IgD-negative memory B cell (primary cell): ENCODE measurements around the gene NT5C3A. TPM values are rescaled to one million over a fixed set of nuclear protein-coding genes. Genes with fewer than 3 reads are reported as not detected.
A peak's percentile ranks its signal among the peaks of the same experiment; 100 is the strongest.

Experiments used
- H3K27ac Mint-ChIP-seq, 3 donors: one replicate each; pipeline ENCODE4 v1.8.0; 2020 to 2022; ENCODE audit warnings: mild to moderate bottlenecking in 3 of 3, mixed read lengths in 3 of 3, moderate library complexity in 1 of 3
- H3K27me3 Mint-ChIP-seq: one replicate; pipeline ENCODE4 v1.8.0; 2021; ENCODE audit warnings: mixed read lengths
- H3K36me3 Mint-ChIP-seq: one replicate; pipeline ENCODE4 v1.8.0; 2020; ENCODE audit warnings: mild to moderate bottlenecking, mixed read lengths
- H3K4me1 Mint-ChIP-seq, 3 donors: one replicate each; pipeline ENCODE4 v1.8.0; 2020 to 2022; ENCODE audit warnings: mixed read lengths in 3 of 3, mild to moderate bottlenecking in 1 of 3
- H3K4me3 Mint-ChIP-seq, 4 donors: one replicate each; pipeline ENCODE4 v1.8.0; 2020 to 2022; ENCODE audit warnings: mild to moderate bottlenecking in 4 of 4, mixed read lengths in 4 of 4, moderate library complexity in 3 of 4
- H3K9me3 Mint-ChIP-seq, 3 donors: one replicate each; pipeline ENCODE4 v1.8.0; 2020 to 2021; ENCODE audit warnings: mixed read lengths in 3 of 3, mild to moderate bottlenecking in 1 of 3
- polyA plus RNA-seq: library from polyadenylated mRNA; unstranded; fragments of 300-500 nt; fragmentation: Illumina TruSeq; gene quantifications from one replicate; pipeline ENCODE4 v1.2.3, GENCODE V29; 2021

The NT5C3A gene
- polyA plus RNA-seq, 1 donor from 2014 or later = 67.5 TPM

- H3K27ac Mint-ChIP-seq = peak overlapping the region in 1 of 3 donors; percentile 87
- H3K4me1 Mint-ChIP-seq = peaks cover 2 to 14% (median 8%) of the 10 kb centered on the region in 3 donors
- H3K4me3 Mint-ChIP-seq = no peak overlapping the region
- H3K36me3 Mint-ChIP-seq = peaks cover 2% of the 10 kb centered on the region
- no peaks in the 10 kb centered on the region for H3K27me3 Mint-ChIP-seq
- H3K9me3 Mint-ChIP-seq = peaks cover 0 to 3% (median 0%) of the 10 kb centered on the region in 3 donors
Measured at GRCh38 chr7:33089142-33089541, 26.6 kb upstream of the NT5C3A start.

DNA sequence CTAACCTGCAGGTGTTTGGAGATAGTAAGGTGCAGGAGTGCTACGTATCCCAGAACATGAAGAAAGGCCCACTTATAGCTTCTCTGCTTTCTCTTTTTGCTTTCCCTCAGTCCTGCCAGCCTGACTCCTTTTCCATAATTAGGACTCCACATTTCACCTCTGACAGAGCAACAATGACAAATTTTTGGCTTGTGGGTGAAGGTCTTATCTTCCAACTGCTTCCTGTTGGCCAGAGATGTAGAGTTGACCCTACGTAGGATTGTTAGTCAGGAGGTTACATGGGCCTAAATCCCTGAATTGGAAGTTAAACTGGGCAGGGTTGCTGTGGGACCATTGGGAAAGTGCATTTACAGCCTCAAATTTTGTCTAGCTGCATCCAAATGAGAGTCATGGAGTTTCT is 25.3 kb upstream of the NT5C3A start:
- Mint-ChIP-seq H3K27ac (no peak overlapping the region), H3K9me3 (peaks cover 0 to 3% (median 0%) of the 10 kb centered on the region in 3 donors), H3K4me3 (no peak overlapping the region)

DNA sequence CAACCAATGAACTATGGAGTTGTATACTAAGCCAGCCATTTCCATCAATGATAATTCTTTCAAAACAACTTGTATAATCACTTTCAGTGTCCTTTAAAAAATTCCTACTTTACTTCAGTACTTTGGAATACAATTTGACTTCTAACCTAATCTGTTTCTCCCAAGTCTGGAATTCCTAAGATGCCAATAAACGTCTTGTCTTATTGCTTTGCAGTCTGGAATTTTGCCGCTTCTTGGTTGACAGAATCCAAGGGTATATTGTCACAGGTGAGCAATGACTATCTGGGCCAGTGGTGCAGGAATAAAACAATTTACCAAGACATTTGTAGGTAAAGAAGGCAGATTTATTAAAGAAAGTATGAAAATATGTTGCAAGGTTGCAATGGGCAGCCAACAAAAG is 24.8 kb upstream of the NT5C3A start:
- H3K36me3 Mint-ChIP-seq = peaks cover 2% of the 10 kb centered on the region
- H3K4me3 Mint-ChIP-seq = no peak overlapping the region
- peaks cover 0 to 3% (median 0%) of the 10 kb centered on the region in 3 donors for H3K9me3 Mint-ChIP-seq
- H3K27me3 Mint-ChIP-seq = no peaks in the 10 kb centered on the region
- no peak overlapping the region for H3K27ac Mint-ChIP-seq
- peaks cover 2 to 9% (median 8%) of the 10 kb centered on the region in 3 donors for H3K4me1 Mint-ChIP-seq

More for the DNA sequence above, 25.3 kb upstream of the NT5C3A start:
- Mint-ChIP-seq H3K27me3 (no peaks in the 10 kb centered on the region), H3K36me3 (peaks cover 2% of the 10 kb centered on the region), H3K4me1 (peaks cover 2 to 13% (median 8%) of the 10 kb centered on the region in 3 donors)

DNA sequence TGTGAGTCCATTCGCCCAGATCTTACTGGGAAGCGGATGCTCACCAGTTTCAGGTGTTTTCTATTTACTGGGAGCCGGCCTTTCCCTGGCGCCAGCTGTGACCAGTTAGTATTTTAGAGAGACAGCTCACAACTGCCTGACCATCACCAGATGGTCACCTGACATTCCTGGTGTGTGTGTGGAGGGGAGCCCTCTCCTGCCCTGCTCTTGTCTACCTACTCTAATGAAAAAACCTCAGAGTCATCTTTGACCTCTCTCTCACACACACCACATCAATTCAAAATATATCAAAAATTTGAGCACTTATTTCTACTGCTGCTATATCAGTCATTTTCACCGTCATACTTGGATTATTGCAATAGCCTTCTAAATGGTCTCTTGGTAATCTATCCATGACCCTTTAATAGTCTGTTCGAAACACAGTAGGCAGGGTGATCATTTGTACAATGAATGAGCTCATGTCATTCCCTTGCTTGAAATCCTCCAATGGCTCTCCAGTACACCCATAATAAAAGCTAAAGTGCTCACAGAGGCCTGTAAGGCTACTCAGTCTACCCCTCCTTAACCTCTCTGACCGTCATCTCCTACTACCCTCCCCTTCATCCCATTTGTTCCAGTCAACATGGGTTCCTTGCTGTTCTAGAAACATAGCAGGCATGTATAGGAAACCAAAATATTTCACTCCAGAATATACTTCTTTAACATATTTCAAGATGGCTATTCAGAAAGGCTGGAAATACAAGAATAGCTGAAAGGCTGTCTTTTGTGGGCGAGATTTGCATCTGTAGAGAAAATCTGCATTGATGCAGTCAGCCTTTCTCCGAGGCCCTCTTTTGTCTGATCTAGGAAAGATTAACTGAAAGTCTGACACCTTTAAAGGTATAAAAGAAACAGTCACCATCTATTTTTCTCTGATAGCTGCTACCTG is 17.5 kb upstream of the NT5C3A start:
- no peaks in the 10 kb centered on the region for H3K36me3 Mint-ChIP-seq
- no peak overlapping the region for H3K27ac Mint-ChIP-seq
- H3K4me1 Mint-ChIP-seq = peaks cover 0 to 3% (median 0%) of the 10 kb centered on the region in 3 donors
- no peaks in the 10 kb centered on the region for H3K9me3 Mint-ChIP-seq
- no peak overlapping the region for H3K4me3 Mint-ChIP-seq
- peaks cover 3% of the 10 kb centered on the region for H3K27me3 Mint-ChIP-seq

GRCh38 chr7:33079096-33079495 is 16.5 kb upstream of the NT5C3A start:
- no peak overlapping the region for H3K4me3 Mint-ChIP-seq
- no peak overlapping the region for H3K27ac Mint-ChIP-seq
- no peaks in the 10 kb centered on the region for H3K36me3 Mint-ChIP-seq
- H3K9me3 Mint-ChIP-seq = no peaks in the 10 kb centered on the region
- peaks cover 3% of the 10 kb centered on the region for H3K27me3 Mint-ChIP-seq
- peaks cover 0 to 3% (median 0%) of the 10 kb centered on the region in 3 donors for H3K4me1 Mint-ChIP-seq

- Mint-ChIP-seq H3K4me1 (peaks cover 0 to 3% (median 0%) of the 10 kb centered on the region in 3 donors), H3K36me3 (no peaks in the 10 kb centered on the region), H3K27me3 (peaks cover 12% of the 10 kb centered on the region), H3K27ac (no peak overlapping the region), H3K9me3 (peaks cover 0 to 5% (median 0%) of the 10 kb centered on the region in 3 donors), H3K4me3 (no peak overlapping the region)
Measured at GRCh38 chr7:33076737-33077136, 14.2 kb upstream of the NT5C3A start.

DNA sequence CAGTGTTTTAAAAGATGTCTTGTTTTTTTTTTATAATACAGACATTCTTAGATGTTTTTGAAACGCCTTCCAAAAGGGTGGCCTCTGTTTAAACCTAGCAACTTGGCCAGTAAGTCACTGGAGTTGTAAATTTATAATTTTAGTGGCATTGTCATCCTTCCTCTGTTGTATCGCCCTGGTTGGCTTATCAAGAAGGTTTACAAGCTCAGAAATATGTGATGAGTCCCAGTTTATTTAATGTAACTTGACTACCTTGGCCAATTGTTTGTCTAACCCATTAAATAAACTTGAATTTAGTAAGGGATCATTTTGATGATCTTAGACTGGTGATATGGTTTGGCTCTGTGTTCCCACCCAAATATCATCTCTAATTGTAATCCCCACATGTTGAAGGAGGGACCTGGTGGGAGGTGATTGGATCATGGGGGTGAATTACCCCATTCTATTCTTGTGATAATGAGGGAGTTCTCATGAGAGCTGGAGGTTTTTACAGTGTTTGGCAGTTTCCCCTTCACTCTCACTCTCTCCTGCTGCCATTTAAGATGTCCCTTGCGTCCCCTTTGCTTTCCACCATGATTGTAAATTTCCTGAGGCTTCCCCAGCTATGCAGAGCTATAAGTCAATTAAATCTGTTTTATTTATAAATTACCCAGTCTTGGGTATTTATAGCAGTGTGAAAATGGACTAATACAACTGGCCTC is 13.4 kb upstream of the NT5C3A start:
- peaks cover 12% of the 10 kb centered on the region for H3K27me3 Mint-ChIP-seq
- peaks cover 0 to 3% (median 0%) of the 10 kb centered on the region in 3 donors for H3K4me1 Mint-ChIP-seq

GRCh38 chr7:33073243-33073642 is 10.7 kb upstream of the NT5C3A start:
- Mint-ChIP-seq H3K27ac (no peak overlapping the region), H3K4me1 (peaks cover 0 to 3% (median 0%) of the 10 kb centered on the region in 3 donors), H3K4me3 (no peak overlapping the region), H3K36me3 (no peaks in the 10 kb centered on the region), H3K9me3 (peaks cover 2 to 18% (median 13%) of the 10 kb centered on the region in 3 donors), H3K27me3 (peaks cover 11% of the 10 kb centered on the region)

More for the DNA sequence above, 13.4 kb upstream of the NT5C3A start:
- Mint-ChIP-seq H3K9me3 (peaks cover 0 to 13% (median 4%) of the 10 kb centered on the region in 3 donors), H3K4me3 (no peak overlapping the region), H3K27ac (no peak overlapping the region), H3K36me3 (no peaks in the 10 kb centered on the region)

DNA sequence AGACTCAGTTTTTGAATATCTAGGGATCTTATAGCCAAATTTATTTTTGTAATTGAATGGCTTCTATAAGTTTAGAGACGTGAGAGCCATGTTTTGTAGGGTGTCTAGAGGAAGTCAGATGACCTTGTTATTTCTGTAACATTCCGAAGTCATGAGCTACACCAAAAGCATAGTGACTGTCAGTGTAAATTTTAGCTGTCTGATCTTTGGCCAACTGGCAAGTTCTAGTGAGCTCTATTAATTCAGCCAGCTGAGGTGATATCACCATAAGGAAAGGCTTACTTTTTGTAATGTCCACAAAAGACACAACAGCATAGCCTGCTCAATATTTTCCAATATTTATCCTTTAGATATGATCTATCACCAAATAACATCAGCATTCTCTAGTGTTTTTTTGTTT is 9.9 kb upstream of the NT5C3A start:
- Mint-ChIP-seq H3K4me3 (no peak overlapping the region), H3K27ac (no peak overlapping the region), H3K9me3 (peaks cover 2 to 18% (median 13%) of the 10 kb centered on the region in 3 donors), H3K36me3 (no peaks in the 10 kb centered on the region), H3K27me3 (peaks cover 11% of the 10 kb centered on the region), H3K4me1 (peaks cover 0 to 3% (median 0%) of the 10 kb centered on the region in 3 donors)

GRCh38 chr7:33070831-33071230 is 8.3 kb upstream of the NT5C3A start:
- Mint-ChIP-seq H3K4me3 (no peak overlapping the region), H3K36me3 (no peaks in the 10 kb centered on the region), H3K27me3 (peaks cover 11% of the 10 kb centered on the region), H3K4me1 (peaks cover 0 to under 1% (median 0%) of the 10 kb centered on the region in 3 donors), H3K9me3 (peaks cover 5 to 27% (median 20%) of the 10 kb centered on the region in 3 donors), H3K27ac (no peak overlapping the region)

DNA sequence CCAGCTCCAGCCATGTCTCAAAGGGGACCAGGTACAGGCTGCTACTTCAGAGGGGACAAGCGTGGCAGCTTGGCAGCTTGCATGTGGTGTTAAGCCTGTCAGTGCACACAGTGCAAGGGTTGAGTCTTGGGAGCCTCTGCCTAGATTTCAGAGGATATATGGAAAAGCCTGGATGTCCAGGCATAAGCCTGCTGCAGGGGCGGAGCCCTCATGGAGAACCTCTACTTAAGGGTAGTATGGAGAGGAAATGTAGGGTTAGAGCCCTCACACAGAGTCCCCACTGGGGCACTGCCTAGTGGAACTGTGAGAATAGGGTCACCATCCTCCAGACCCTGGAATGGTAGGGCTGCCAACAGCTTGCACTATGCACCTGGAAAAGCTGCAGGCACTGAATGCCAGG is 7.7 kb upstream of the NT5C3A start:
- Mint-ChIP-seq H3K36me3 (no peaks in the 10 kb centered on the region), H3K4me3 (no peak overlapping the region), H3K9me3 (peaks cover 6 to 28% (median 22%) of the 10 kb centered on the region in 3 donors), H3K4me1 (peaks cover 0 to 2% (median 0%) of the 10 kb centered on the region in 3 donors), H3K27me3 (peaks cover 9% of the 10 kb centered on the region), H3K27ac (no peak overlapping the region)

DNA sequence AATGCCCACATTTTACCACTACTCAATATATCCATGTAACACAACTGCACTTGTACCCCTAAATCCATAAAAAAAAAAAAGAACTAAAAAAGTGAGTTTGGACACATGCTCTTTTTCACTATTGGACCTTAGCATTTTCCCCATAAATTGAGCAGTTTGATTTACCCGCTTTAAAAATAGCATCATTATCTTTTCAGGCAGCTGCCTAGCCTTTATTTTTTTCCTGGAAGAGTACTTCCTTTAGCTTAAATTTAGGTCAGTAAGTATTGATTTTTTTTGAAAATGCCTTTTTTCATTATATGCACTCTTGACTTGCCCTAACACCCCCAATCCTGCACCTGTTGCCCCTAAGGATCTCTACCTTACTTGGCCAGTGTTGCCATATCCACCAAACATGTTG is 5.3 kb upstream of the NT5C3A start:
- H3K4me3 Mint-ChIP-seq = no peak overlapping the region
- H3K9me3 Mint-ChIP-seq = peaks cover 6 to 28% (median 22%) of the 10 kb centered on the region in 3 donors
- H3K27me3 Mint-ChIP-seq = peaks cover 4% of the 10 kb centered on the region
- H3K4me1 Mint-ChIP-seq = peaks cover 0 to 5% (median 4%) of the 10 kb centered on the region in 3 donors
- H3K27ac Mint-ChIP-seq = no peak overlapping the region
- no peaks in the 10 kb centered on the region for H3K36me3 Mint-ChIP-seq

DNA sequence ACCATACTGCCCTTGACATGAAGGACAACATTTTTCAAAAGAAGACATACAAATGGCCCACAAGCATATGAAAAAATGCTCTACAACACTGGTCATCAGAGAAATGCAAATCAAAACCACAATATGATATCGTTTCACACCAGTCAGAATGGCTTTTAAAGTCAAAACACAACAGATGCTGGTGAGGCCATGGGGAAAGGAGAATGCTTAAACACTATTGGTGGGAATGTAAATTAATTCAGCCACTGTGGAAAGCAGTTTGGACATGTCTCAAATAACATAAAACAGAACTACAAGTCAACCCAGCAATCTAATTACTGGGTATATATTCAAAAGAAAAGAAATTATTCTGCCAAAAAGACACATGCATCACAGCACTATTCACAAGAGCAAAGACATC is 4.2 kb upstream of the NT5C3A start:
- peak overlapping the region in 1 of 4 donors; percentile 43 for H3K4me3 Mint-ChIP-seq
- no peaks in the 10 kb centered on the region for H3K27me3 Mint-ChIP-seq
- H3K9me3 Mint-ChIP-seq = peaks cover 6 to 23% (median 22%) of the 10 kb centered on the region in 3 donors
- no peak overlapping the region for H3K27ac Mint-ChIP-seq
- no peaks in the 10 kb centered on the region for H3K36me3 Mint-ChIP-seq
- peaks cover 1 to 7% (median 4%) of the 10 kb centered on the region in 3 donors for H3K4me1 Mint-ChIP-seq

GRCh38 chr7:33065981-33066380 is 3.4 kb upstream of the NT5C3A start:
- no peaks in the 10 kb centered on the region for H3K27me3 Mint-ChIP-seq
- H3K9me3 Mint-ChIP-seq = peaks cover 6 to 18% (median 16%) of the 10 kb centered on the region in 3 donors
- H3K36me3 Mint-ChIP-seq = no peaks in the 10 kb centered on the region
- peak overlapping the region in 1 of 4 donors; percentile 70 for H3K4me3 Mint-ChIP-seq
- H3K4me1 Mint-ChIP-seq = peaks cover 7 to 10% (median 9%) of the 10 kb centered on the region in 3 donors
- H3K27ac Mint-ChIP-seq = no peak overlapping the region
